ENCODE measurements around the gene RWDD1.

GRCh38 chr6:116560130-116560529 is 11.2 kb upstream of the RWDD1 start:
- TF ChIP-seq CTCF (IDR thresholded peaks at IDR 0.05; ENCODE audit: low read depth, low read length, poor library complexity, severe bottlenecking) = no peak
- no peak for TF ChIP-seq EZH2phosphoT487 (IDR thresholded peaks at IDR 0.05; ENCODE audit: borderline replicate concordance, low read length)
